ENCODE data around the gene SLX4.

DNA sequence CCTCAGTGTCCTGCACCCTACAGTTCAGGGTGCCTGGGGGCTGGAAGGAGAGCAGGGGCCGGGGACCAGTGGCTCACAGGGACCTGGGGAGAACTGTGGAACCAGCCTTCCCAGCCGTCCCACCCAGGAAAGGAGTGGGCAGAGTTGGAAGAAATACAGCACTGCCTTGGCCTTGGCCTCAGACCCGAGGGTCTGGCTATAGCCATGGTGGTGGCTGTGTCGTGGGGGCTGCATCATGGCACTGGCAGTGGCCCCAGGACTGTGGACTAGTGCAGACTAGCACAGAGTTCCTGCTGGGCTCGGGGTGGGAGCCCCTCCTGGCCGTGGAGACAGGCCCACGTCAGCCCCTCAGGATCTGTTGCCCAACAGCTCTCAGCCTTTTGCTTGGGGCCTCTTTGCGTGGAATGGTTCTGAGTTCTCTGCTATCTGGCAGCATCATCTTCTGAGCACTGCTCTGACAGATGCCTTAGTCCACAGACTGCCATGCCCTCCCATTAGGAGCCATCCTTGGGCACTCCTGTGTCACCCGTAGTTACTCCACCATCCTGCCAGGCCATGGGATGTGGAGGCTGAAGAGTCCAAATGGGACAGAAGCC, 30.5 kb upstream of the SLX4 start:
- no peak for TF ChIP-seq HDAC6 (IDR thresholded peaks at IDR 0.05; ENCODE audit: low read depth, low read length)
- no peak for TF ChIP-seq TEAD4 (IDR thresholded peaks at IDR 0.05; ENCODE audit: low read length)
- no peak for TF ChIP-seq TEAD4 (CRISPR knock-in tag; IDR thresholded peaks at IDR 0.05; ENCODE audit: borderline replicate concordance)
- TF ChIP-seq, protein P1, sequence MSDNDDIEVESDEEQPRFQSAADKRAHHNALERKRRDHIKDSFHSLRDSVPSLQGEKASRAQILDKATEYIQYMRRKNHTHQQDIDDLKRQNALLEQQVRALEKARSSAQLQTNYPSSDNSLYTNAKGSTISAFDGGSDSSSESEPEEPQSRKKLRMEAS (CRISPR knock-in tag; IDR thresholded peaks at IDR 0.05), result no peak
- TF ChIP-seq TCF3 (CRISPR knock-in tag; IDR thresholded peaks at IDR 0.05), result no peak
- no peak for TF ChIP-seq TAF1 (IDR thresholded peaks at IDR 0.05; ENCODE audit: control insufficient read depth, extremely low read depth, insufficient read depth, low read length, severe bottlenecking)
- no peak for TF ChIP-seq RBM34 (IDR thresholded peaks at IDR 0.05; ENCODE audit: borderline replicate concordance, insufficient read depth, low read length)
- no peak for TF ChIP-seq ZBTB8A (IDR thresholded peaks at IDR 0.05; ENCODE audit: partially characterized antibody)
- TF ChIP-seq POLR2AphosphoS5 (IDR thresholded peaks at IDR 0.05; ENCODE audit: control insufficient read depth, insufficient read depth, low read depth, low read length), result no peak
- TF ChIP-seq, protein P2, sequence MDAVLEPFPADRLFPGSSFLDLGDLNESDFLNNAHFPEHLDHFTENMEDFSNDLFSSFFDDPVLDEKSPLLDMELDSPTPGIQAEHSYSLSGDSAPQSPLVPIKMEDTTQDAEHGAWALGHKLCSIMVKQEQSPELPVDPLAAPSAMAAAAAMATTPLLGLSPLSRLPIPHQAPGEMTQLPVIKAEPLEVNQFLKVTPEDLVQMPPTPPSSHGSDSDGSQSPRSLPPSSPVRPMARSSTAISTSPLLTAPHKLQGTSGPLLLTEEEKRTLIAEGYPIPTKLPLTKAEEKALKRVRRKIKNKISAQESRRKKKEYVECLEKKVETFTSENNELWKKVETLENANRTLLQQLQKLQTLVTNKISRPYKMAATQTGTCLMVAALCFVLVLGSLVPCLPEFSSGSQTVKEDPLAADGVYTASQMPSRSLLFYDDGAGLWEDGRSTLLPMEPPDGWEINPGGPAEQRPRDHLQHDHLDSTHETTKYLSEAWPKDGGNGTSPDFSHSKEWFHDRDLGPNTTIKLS (IDR thresholded peaks at IDR 0.05; ENCODE audit: borderline replicate concordance, low read depth), result no peak
- no peak for TF ChIP-seq ZBTB2 (IDR thresholded peaks at IDR 0.05)
- TF ChIP-seq JUN (IDR thresholded peaks at IDR 0.05; ENCODE audit: borderline replicate concordance, low read depth, low read length), result no peak
- no peak for TF ChIP-seq JUN (CRISPR knock-in tag; IDR thresholded peaks at IDR 0.05; ENCODE audit: borderline replicate concordance)
- TF ChIP-seq ZNF175 (CRISPR knock-in tag; IDR thresholded peaks at IDR 0.05; ENCODE audit: low read depth), result no peak
- TF ChIP-seq FOXJ3 (CRISPR knock-in tag; IDR thresholded peaks at IDR 0.05), result no peak
- no peak for TF ChIP-seq MEF2A (IDR thresholded peaks at IDR 0.05; ENCODE audit: control insufficient read depth, low read depth, low read length)
